ENCODE measurements around the gene TAS1R1. TPM values are rescaled to one million over a fixed set of nuclear protein-coding genes. Genes with fewer than 3 reads are reported as not detected.

TAS1R1 gene
- total and polyA plus RNA-seq, 9 of the 15 experiments (the other 6 are each of a cell fraction or from before 2014, with no cell fraction given) = 0.06 TPM; not detected in 8

DNA sequence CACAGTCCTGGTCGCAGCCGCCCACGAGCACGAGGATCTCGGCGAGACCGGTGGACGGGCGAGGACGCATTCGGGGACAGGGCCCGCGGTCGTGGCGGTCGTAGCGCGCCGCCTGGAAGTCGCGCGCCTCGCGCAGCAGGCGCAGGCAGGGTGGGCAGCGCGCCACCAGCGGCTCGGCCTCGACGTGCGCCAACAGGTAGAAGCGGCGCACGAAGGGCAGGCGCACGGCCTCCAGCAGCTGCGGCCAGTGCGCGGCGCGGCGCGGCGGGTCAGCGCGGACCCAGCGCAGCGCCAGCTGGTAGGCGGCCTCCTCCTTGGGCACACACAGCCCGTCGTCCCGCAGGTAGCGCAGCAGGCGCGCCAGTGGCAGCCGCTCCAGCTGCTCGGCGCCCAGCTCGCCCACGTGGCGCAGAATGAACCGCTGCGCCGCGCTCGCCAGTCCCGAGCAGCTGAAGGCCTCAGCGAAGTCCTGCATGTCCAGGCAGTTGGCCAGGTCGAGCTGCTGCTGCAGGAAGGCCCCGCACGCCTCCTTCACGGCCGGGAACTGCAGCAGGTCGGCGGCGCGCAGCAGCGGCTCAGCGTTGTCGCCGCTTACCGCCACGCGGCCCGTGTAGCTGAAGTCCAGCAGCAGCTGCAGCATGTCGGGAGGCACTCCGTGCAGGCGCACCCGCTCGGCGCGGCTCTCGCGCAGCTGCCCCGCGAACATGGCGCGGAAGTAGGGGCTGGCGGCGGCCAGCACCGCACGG is 47.0 kb downstream of the TAS1R1 start (continued):
- TF ChIP-seq CBFA2T2 (conservative IDR thresholded peaks at IDR 0.05) (no peak), HCFC1 (IDR thresholded peaks at IDR 0.05; ENCODE audit: low read depth, low read length) (no peak), BMI1 (IDR thresholded peaks at IDR 0.05; ENCODE audit: low read length) (no peak), ZNF184 (CRISPR knock-in tag; IDR thresholded peaks at IDR 0.05) (no peak), MCM5 (IDR thresholded peaks at IDR 0.05; ENCODE audit: low read depth) (no peak), STAT5B (CRISPR knock-in tag; IDR thresholded peaks at IDR 0.05) (no peak), ZNF445 (CRISPR knock-in tag; IDR thresholded peaks at IDR 0.05; ENCODE audit: low read depth) (no peak), ATF2 (CRISPR knock-in tag; IDR thresholded peaks at IDR 0.05) (no peak), CREBBP (IDR thresholded peaks at IDR 0.05; ENCODE audit: low read depth, low read length) (no peak), FOXK1 (CRISPR knock-in tag; IDR thresholded peaks at IDR 0.05; ENCODE audit: borderline replicate concordance) (no peak), ZFPM2 (CRISPR knock-in tag; IDR thresholded peaks at IDR 0.05) (no peak), ETS2 (tag; IDR thresholded peaks at IDR 0.05; ENCODE audit: borderline replicate concordance, poor library complexity, severe bottlenecking) (peak; percentile 10), ZNF24 (IDR thresholded peaks at IDR 0.05) (0 out of 2 replicates have a peak, but pooled peaks have one; percentile 42), MTA3 (IDR thresholded peaks at IDR 0.05; ENCODE audit: borderline replicate concordance) (0 out of 2 replicates have a peak, but pooled peaks have one; percentile 22)
- TF ChIP-seq, protein P1, sequence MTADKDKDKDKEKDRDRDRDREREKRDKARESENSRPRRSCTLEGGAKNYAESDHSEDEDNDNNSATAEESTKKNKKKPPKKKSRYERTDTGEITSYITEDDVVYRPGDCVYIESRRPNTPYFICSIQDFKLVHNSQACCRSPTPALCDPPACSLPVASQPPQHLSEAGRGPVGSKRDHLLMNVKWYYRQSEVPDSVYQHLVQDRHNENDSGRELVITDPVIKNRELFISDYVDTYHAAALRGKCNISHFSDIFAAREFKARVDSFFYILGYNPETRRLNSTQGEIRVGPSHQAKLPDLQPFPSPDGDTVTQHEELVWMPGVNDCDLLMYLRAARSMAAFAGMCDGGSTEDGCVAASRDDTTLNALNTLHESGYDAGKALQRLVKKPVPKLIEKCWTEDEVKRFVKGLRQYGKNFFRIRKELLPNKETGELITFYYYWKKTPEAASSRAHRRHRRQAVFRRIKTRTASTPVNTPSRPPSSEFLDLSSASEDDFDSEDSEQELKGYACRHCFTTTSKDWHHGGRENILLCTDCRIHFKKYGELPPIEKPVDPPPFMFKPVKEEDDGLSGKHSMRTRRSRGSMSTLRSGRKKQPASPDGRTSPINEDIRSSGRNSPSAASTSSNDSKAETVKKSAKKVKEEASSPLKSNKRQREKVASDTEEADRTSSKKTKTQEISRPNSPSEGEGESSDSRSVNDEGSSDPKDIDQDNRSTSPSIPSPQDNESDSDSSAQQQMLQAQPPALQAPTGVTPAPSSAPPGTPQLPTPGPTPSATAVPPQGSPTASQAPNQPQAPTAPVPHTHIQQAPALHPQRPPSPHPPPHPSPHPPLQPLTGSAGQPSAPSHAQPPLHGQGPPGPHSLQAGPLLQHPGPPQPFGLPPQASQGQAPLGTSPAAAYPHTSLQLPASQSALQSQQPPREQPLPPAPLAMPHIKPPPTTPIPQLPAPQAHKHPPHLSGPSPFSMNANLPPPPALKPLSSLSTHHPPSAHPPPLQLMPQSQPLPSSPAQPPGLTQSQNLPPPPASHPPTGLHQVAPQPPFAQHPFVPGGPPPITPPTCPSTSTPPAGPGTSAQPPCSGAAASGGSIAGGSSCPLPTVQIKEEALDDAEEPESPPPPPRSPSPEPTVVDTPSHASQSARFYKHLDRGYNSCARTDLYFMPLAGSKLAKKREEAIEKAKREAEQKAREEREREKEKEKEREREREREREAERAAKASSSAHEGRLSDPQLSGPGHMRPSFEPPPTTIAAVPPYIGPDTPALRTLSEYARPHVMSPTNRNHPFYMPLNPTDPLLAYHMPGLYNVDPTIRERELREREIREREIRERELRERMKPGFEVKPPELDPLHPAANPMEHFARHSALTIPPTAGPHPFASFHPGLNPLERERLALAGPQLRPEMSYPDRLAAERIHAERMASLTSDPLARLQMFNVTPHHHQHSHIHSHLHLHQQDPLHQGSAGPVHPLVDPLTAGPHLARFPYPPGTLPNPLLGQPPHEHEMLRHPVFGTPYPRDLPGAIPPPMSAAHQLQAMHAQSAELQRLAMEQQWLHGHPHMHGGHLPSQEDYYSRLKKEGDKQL (CRISPR knock-in tag; IDR thresholded peaks at IDR 0.05; ENCODE audit: borderline replicate concordance) = peak; percentile 86; the same call in 1 of the 2 replicates
- TF ChIP-seq, protein P2, sequence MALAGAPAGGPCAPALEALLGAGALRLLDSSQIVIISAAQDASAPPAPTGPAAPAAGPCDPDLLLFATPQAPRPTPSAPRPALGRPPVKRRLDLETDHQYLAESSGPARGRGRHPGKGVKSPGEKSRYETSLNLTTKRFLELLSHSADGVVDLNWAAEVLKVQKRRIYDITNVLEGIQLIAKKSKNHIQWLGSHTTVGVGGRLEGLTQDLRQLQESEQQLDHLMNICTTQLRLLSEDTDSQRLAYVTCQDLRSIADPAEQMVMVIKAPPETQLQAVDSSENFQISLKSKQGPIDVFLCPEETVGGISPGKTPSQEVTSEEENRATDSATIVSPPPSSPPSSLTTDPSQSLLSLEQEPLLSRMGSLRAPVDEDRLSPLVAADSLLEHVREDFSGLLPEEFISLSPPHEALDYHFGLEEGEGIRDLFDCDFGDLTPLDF (CRISPR knock-in tag; IDR thresholded peaks at IDR 0.05) = peak; percentile 85; the same call in 1 of the 2 replicates
- TF ChIP-seq, protein P3, sequence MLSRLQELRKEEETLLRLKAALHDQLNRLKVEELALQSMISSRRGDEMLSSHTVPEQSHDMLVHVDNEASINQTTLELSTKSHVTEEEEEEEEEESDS (CRISPR knock-in tag; IDR thresholded peaks at IDR 0.05) = no peak
- TF ChIP-seq, protein P4, sequence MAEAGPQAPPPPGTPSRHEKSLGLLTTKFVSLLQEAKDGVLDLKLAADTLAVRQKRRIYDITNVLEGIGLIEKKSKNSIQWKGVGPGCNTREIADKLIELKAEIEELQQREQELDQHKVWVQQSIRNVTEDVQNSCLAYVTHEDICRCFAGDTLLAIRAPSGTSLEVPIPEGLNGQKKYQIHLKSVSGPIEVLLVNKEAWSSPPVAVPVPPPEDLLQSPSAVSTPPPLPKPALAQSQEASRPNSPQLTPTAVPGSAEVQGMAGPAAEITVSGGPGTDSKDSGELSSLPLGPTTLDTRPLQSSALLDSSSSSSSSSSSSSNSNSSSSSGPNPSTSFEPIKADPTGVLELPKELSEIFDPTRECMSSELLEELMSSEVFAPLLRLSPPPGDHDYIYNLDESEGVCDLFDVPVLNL (CRISPR knock-in tag; IDR thresholded peaks at IDR 0.05; ENCODE audit: low read depth) = peak; percentile 78; the same call in 1 of the 2 replicates
